Heart right ventricle (tissue), 16 donors: ENCODE data around the gene NHS. TPM values are rescaled to one million over a fixed set of nuclear protein-coding genes. Genes with fewer than 3 reads are reported as not detected.

Experiments used
- ATAC-seq, 8 donors: fragments of 200-7000 bp; cut with Tn5 transposase; one replicate each; pipeline ENCODE4 v1.9.1; 2020; ENCODE audit warnings: mild to moderate bottlenecking in 8 of 8, moderate library complexity in 8 of 8, moderate number of reproducible peaks in 1 of 8
- DNase-seq, 2 donors: peaks; one replicate each; pipeline ENCODE4 v3.0.0-alpha.2; 2020
- H3K27ac ChIP-seq, 10 donors: fragments of 200-600 bp; sonication (generic) in 2 of 10; one replicate each; pipeline versions ENCODE4 v1.5.0 to v1.8.0; 2020 to 2022; ENCODE audit warnings: mild to moderate bottlenecking in 3 of 10
- H3K27me3 ChIP-seq, 7 donors: fragments of 200-600 bp; one replicate each; pipeline ENCODE4 v1.8.0; 2021 to 2022; ENCODE audit warnings: mild to moderate bottlenecking in 2 of 7
- H3K36me3 ChIP-seq, 9 donors: fragments of 200-600 bp; sonication (generic) in 1 of 9; one replicate each; pipeline versions ENCODE4 v1.5.0 to v1.8.0; 2020 to 2022; ENCODE audit warnings: mild to moderate bottlenecking in 2 of 9
- H3K4me1 ChIP-seq, 9 donors: fragments of 200-600 bp; sonication (generic) in 1 of 9; one replicate each; pipeline versions ENCODE4 v1.5.0 to v1.8.0; 2020 to 2022; ENCODE audit warnings: mild to moderate bottlenecking in 4 of 9
- H3K4me3 ChIP-seq, 10 donors: fragments of 200-600 bp; sonication (generic) in 2 of 10; one replicate each; pipeline versions ENCODE4 v1.5.0 to v1.8.0; 2020 to 2022; ENCODE audit warnings: mild to moderate bottlenecking in 7 of 10, moderate library complexity in 2 of 10
- H3K9me3 ChIP-seq, 11 donors: fragments of 200-600 bp in 10 of 11; sonication (generic) in 2 of 11; one replicate each; pipeline versions ENCODE4 v1.5.0 to v1.8.0; 2013 to 2022; ENCODE audit warnings: mild to moderate bottlenecking in 2 of 11, control low read depth in 1 of 11, moderate library complexity in 1 of 11
- WGBS, 2 donors: extraction: QIAGEN DNeasy Blood & Tissue Kit; methylation state at CpG; one replicate each; pipeline ENCODE4 v1.1.7; 2013; ENCODE audit warnings: inconsistent platforms in 1 of 2; 5-methylcytosine and 5-hydroxymethylcytosine counted together
- intact Hi-C, 10 donors: fragments of 100-400 bp; cut with DNase I; formaldehyde crosslinking; loops; one replicate each; pipeline versions ENCODE4 v1.11.1 to v1.14.2; 2022
- polyA plus RNA-seq, 2 donors: library from polyadenylated mRNA; stranded (reverse); fragments of 200-250 nt; gene quantifications; one replicate each; pipeline ENCODE4 v1.2.3, GENCODE V29; 2013
- total RNA-seq, 10 donors: library from RNA; stranded (reverse); fragmentation: NEBNext Ultra II Directional in 3 of 10; extraction: Animal tissue kit (Norgen Biotek cat#: 25700) in 3 of 10; gene quantifications; one replicate each; pipeline versions ENCODE4 v1.2.1 to v1.2.4, GENCODE V29; 2021 to 2023
- TF ChIP-seq, protein P1 (sequence below), 9 donors: fragments of 200-600 bp; sonication (generic) in 2 of 9; IDR thresholded peaks; one replicate each; pipeline versions ENCODE4 v1.5.0 to v1.8.0; 2021 to 2022; ENCODE audit warnings: antibody characterized with exemption in 9 of 9, mild to moderate bottlenecking in 5 of 9, moderate library complexity in 1 of 9
- donor health status: Arrhythmogenic right ventricular cardiomyopathy.
- donor health status: ischemic (EF 13 %, LVEDD 7.1; RV severe dilation, severe dysfunction).
- donor health status: healthy with polysubstance abuse.
- donor health status: DM: no; HTN: yes; CAD: no.
- donor health status: DM: no; HTN: no; CAD: no.
- donor health status: ischemic (EF 25% LVEDD 6.9; RV normal size, moderate dysfunction).
- donor health status: ischemic (EF 25% LVEDD 5.7; RV mildly dilated, moderate dysfunction).
- donor health status: healthy.
- donor health status: DM: yes; HTN: yes; CAD: no.
- donor health status: Ischemic cardiomyopathy.
- donor health status: ischemic (EF 35%, LVEDD 5.7; RV mildly dilated, moderate dysfunction).
- donor health status: nonischemic (EF 11% LVEDD 7.7; RV severe dilation, severe dysfunction).
- donor health status: DM: yes; HTN: yes; CAD: no.
- donor health status: PGD.
- donor health status: ischemic (EF 29% LVEDD 5.4; RV normal size, mild dysfunction).
- donor health status: nonischemic (EF 23%, LVEDD 6.1; RV moderate dilation, normal function).

Gene NHS
- total and polyA plus RNA-seq, 12 donors, result 0.20 to 2.7 (median 1.2) TPM

DNA sequence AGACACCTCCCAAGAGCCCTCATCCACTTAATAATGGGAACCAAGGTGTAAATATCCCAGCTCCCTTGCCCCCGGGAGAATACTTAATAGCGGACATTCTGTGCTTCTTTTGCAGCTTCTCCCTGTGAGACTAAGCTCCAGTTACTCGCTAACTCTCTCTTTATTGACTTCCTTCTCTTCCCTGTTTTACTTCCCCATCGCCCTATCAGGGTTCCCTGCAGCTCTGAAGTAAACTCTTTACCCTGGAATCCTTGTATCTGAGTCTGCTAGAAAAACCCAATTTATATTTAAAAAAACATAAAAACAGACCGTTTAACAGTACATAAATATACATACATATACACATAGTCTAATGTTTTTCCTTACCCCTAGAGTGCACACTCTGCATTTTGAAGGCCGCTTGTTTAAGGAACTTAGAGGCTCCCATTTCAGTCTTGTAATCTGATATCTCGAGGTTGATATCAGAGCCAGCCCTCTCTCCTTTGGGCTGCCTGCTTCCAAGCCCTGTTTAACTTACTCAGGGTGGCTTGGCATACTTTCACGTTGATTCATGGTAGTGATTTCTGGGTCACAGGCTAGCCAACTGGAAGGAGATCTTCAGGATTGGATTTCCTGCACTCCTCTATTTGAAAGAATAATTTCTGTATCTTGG is 184.9 kb downstream of the NHS start:
- no peak for DNase-seq
- Histone ChIP-seq H3K4me3 (no peak overlapping the region), H3K4me1 (peaks cover 0 to 10% (median 0%) of the 10 kb centered on the region in 9 donors), H3K36me3 (no peaks in the 10 kb centered on the region), H3K27me3 (peaks cover 0 to 18% (median 0%) of the 10 kb centered on the region in 7 donors), H3K9me3 (no peaks in the 10 kb centered on the region), H3K27ac (no peak overlapping the region)
- whole genome bisulfite sequencing, 2 donors, result 41 to 48% methylated on average over 8 of the region's 8 CpGs
- TF ChIP-seq, protein P1, sequence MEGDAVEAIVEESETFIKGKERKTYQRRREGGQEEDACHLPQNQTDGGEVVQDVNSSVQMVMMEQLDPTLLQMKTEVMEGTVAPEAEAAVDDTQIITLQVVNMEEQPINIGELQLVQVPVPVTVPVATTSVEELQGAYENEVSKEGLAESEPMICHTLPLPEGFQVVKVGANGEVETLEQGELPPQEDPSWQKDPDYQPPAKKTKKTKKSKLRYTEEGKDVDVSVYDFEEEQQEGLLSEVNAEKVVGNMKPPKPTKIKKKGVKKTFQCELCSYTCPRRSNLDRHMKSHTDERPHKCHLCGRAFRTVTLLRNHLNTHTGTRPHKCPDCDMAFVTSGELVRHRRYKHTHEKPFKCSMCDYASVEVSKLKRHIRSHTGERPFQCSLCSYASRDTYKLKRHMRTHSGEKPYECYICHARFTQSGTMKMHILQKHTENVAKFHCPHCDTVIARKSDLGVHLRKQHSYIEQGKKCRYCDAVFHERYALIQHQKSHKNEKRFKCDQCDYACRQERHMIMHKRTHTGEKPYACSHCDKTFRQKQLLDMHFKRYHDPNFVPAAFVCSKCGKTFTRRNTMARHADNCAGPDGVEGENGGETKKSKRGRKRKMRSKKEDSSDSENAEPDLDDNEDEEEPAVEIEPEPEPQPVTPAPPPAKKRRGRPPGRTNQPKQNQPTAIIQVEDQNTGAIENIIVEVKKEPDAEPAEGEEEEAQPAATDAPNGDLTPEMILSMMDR (IDR thresholded peaks at IDR 0.05), result no peak
- ATAC-seq, result no peak
- intact Hi-C loops, result no loop called here

DNA sequence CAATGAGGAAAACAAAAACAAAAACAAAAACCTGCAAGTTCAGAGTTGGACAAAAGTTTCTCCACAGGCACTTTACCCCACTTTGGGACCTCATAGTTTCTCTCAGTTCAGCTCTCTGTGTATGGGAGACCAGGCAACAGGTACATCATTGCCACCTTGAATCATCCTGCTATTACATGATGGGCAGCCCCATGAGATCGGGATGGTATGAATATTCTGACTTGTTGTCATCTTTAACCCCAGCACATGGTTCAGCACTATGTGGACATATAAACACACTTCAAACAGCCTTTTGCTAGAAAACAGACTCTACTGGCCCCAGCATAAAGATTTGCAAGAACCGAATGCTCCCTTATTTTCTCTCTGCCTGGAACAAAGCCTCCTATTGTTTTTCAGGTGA is 185.4 kb downstream of the NHS start:
- Histone ChIP-seq H3K9me3 (no peaks in the 10 kb centered on the region), H3K4me1 (peaks cover 0 to 10% (median 0%) of the 10 kb centered on the region in 9 donors), H3K36me3 (no peaks in the 10 kb centered on the region), H3K27me3 (peaks cover 0 to 18% (median 0%) of the 10 kb centered on the region in 7 donors), H3K27ac (no peak overlapping the region), H3K4me3 (no peak overlapping the region)
- DNase-seq, result no peak
- intact Hi-C loops, result no loop called here
- WGBS, 2 donors, result 73 to 87% methylated on average over 2 of the region's 2 CpGs
- TF ChIP-seq, protein P1 (IDR thresholded peaks at IDR 0.05), result no peak
- ATAC-seq, result no peak

GRCh38 chrX:17563076-17563475 is 188.1 kb downstream of the NHS start:
- DNase-seq (no peak), ATAC-seq (no peak)
- Histone ChIP-seq H3K4me1 (peaks cover 0 to 18% (median 3%) of the 10 kb centered on the region in 9 donors), H3K9me3 (no peaks in the 10 kb centered on the region), H3K4me3 (no peak overlapping the region), H3K36me3 (no peaks in the 10 kb centered on the region), H3K27ac (no peak overlapping the region), H3K27me3 (peaks cover 0 to 8% (median 0%) of the 10 kb centered on the region in 7 donors)
- TF ChIP-seq, protein P1 (IDR thresholded peaks at IDR 0.05), result no peak
- WGBS, 2 donors, result 98 to 100% methylated on average over 2 of the region's 2 CpGs
- intact Hi-C loops, result no loop called here

GRCh38 chrX:17563515-17563914 is 188.5 kb downstream of the NHS start:
- H3K4me1 ChIP-seq, result peaks cover 0 to 20% (median 3%) of the 10 kb centered on the region in 9 donors
- WGBS, 2 donors, result 61 to 62% methylated on average over 4 of the region's 4 CpGs
- no peaks in the 10 kb centered on the region for H3K9me3 ChIP-seq
- H3K4me3 ChIP-seq, result no peak overlapping the region
- TF ChIP-seq, protein P1 (IDR thresholded peaks at IDR 0.05), result no peak
- no peak for DNase-seq
- no peak overlapping the region for H3K27ac ChIP-seq
- H3K27me3 ChIP-seq, result peaks cover 0 to 8% (median 0%) of the 10 kb centered on the region in 7 donors
- no peak for ATAC-seq
- H3K36me3 ChIP-seq, result no peaks in the 10 kb centered on the region
- intact Hi-C loops, result no loop called here
